ENCODE results near the gene ECHDC3. TPM values are rescaled to one million over a fixed set of nuclear protein-coding genes. Genes with fewer than 3 reads are reported as not detected.

ECHDC3 gene, protein sequence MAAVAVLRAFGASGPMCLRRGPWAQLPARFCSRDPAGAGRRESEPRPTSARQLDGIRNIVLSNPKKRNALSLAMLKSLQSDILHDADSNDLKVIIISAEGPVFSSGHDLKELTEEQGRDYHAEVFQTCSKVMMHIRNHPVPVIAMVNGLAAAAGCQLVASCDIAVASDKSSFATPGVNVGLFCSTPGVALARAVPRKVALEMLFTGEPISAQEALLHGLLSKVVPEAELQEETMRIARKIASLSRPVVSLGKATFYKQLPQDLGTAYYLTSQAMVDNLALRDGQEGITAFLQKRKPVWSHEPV
- polyA plus RNA-seq (ENCODE audit: low read depth in 6 of 6) = 1 to 10 TPM; 1.1 to 2.8 (median 2.0) TPM

DNA sequence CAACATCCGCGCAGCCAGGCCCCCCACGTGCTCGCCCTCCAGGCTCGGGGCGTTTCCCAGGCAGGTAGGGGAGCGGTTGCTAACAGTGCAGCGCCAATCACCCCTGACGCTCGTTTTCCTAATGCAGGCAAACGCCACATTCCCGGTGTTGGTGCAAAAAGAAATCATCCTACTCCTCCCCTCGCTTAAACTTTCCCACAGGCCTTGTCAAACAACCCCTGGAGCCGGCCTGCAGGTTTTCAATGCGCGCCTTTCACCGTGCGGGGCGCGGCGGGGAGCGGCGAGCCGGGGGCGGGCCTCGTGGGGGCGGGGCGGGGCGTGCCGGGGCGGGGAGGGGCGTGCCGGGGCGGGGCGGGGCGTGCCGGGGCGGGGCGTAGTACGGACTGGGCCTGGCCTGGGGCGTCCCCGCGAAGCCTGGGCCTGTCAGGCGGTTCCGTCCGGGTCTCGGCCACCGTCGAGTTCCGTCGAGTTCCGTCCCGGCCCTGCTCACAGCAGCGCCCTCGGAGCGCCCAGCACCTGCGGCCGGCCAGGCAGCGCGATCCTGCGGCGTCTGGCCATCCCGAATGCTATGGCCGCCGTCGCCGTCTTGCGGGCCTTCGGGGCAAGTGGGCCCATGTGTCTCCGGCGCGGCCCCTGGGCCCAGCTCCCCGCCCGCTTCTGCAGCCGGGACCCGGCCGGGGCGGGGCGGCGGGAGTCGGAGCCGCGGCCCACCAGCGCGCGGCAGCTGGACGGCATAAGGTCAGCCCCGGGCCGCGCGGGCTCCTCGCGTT is at the start of gene ECHDC3:
Gene ECHDC3, plus strand, starts transcription at position 374 of the 770 bp plus-strand sequence. Its CDS starts 195 bp downstream, at position 569.
- peak within 1 kb of the TSS; percentile 75 to 90 (median 80) for H3K4me3 Mint-ChIP-seq
- DNase-seq (peak; percentile 66), ATAC-seq (ENCODE audit: low read depth in 2 of 2) (peak; percentile 85 to 88)
- H3K27me3 Mint-ChIP-seq = peaks cover 0 to 7% (median 5%) of the 10 kb centered on the region in 3 donors
- peaks cover 0 to 5% (median 0%) of the 10 kb centered on the region in 7 donors for H3K9me3 Mint-ChIP-seq
- H3K4me1 Mint-ChIP-seq = peaks cover 16 to 22% (median 21%) of the 10 kb centered on the region in 3 donors
- peak within 1 kb of the TSS in 3 of 6 donors; percentile 38 to 88 (median 64) for H3K27ac Mint-ChIP-seq
- H3K36me3 Mint-ChIP-seq = no peaks in the 10 kb centered on the region

DNA sequence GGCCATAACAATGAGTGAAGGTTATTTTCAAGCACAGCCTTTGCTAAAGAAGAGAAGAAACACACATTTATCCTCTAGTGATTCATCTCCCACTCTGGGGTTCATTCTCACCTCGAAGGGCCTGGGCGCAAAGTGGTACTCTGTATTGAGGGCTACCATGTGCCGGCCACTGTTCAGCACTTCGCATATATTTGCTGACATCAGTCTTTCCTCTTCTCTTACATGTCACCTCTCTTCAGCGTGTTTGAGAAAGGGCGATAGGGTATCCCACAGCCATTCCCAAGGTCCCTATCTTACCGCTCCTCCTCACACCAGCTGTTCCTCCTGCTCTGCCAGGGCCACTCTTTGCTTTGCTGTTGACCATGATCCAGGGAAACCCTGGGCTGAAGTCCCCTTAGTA is 48.8 kb upstream of the ECHDC3 start:
- no peak for ATAC-seq (ENCODE audit: low read depth in 2 of 2)
- Mint-ChIP-seq H3K27me3 (no peaks in the 10 kb centered on the region), H3K4me1 (peaks cover 43 to 76% (median 50%) of the 10 kb centered on the region in 3 donors), H3K36me3 (no peaks in the 10 kb centered on the region), H3K27ac (peak overlapping the region in 1 of 6 donors; percentile 42), H3K4me3 (no peak overlapping the region), H3K9me3 (peaks cover 0 to 2% (median 0%) of the 10 kb centered on the region in 7 donors)
- no peak for DNase-seq

DNA sequence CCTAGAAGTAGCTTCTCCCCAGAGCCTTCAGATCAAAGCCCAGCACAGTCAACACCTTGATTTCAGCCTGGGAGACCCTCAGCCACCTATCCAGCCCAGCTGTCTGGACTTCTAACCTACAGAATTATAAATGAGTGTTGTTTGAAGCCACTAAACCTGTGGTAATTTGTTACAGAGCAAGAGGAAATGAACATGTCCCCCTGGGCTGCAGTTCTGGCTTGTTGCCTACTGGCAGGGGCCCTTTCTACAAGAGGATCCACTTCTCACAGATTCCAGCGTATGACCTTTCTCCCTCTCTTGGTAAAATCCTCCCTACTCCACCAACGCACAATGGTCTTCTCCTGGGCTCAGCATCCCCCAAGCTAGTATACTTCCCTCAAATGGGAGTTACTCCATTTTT is 46.4 kb upstream of the ECHDC3 start:
- Mint-ChIP-seq H3K9me3 (peaks cover 0 to 2% (median 0%) of the 10 kb centered on the region in 7 donors), H3K36me3 (no peaks in the 10 kb centered on the region), H3K4me3 (peak overlapping the region in 4 of 8 donors; percentile 19 to 59 (median 20)), H3K27me3 (no peaks in the 10 kb centered on the region), H3K27ac (peak overlapping the region in 4 of 6 donors; percentile 6 to 63 (median 50)), H3K4me1 (peaks cover 56 to 80% (median 60%) of the 10 kb centered on the region in 3 donors)
- ATAC-seq (ENCODE audit: low read depth in 2 of 2) (no peak), DNase-seq (no peak)

DNA sequence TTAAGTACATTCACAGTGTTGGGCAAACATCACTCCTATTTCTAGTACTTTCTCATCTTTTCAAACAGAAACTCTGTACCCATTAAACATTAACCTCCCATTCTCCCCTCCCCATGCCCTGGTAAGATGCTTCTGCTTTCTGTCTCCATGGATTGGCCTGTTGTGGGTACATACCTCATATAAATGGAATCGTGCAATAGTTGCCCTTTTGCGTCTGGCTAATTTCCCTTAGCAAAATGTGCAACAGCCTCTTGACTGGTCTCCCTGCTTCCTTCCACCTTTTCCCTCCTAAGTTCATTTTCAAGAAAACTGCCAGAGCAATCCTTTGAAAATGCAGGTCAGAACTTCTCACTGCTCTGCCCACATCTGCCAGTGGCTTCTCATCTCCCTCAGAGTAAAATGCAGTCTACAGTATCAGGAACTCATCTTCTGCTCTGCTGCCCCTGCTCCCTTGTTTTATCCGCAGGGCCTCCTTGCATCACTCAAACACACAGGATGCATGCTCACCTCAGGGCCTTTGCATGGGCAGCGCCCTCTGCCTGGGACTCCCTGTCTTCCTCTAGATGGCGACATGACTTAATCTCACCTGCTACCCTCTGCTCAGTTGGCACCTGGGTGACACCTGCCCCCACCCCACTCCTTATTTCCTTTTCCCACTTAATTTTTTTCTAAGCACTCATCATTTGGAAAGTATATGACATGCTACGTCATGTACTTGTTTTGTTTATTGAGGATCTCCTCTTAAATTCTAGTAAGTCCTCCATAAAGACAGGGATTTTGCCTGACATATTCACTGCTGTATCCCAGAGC is 44.3 kb upstream of the ECHDC3 start:
- no peak for DNase-seq
- no peaks in the 10 kb centered on the region for H3K27me3 Mint-ChIP-seq
- peaks cover 53 to 81% (median 67%) of the 10 kb centered on the region in 3 donors for H3K4me1 Mint-ChIP-seq
- no peak for ATAC-seq (ENCODE audit: low read depth in 2 of 2)
- H3K9me3 Mint-ChIP-seq = peaks cover 0 to 2% (median 0%) of the 10 kb centered on the region in 7 donors
- no peaks in the 10 kb centered on the region for H3K36me3 Mint-ChIP-seq
- peak overlapping the region in 6 of 8 donors; percentile 2 to 71 (median 25) for H3K4me3 Mint-ChIP-seq
- peak overlapping the region; percentile 28 to 91 (median 80) for H3K27ac Mint-ChIP-seq

DNA sequence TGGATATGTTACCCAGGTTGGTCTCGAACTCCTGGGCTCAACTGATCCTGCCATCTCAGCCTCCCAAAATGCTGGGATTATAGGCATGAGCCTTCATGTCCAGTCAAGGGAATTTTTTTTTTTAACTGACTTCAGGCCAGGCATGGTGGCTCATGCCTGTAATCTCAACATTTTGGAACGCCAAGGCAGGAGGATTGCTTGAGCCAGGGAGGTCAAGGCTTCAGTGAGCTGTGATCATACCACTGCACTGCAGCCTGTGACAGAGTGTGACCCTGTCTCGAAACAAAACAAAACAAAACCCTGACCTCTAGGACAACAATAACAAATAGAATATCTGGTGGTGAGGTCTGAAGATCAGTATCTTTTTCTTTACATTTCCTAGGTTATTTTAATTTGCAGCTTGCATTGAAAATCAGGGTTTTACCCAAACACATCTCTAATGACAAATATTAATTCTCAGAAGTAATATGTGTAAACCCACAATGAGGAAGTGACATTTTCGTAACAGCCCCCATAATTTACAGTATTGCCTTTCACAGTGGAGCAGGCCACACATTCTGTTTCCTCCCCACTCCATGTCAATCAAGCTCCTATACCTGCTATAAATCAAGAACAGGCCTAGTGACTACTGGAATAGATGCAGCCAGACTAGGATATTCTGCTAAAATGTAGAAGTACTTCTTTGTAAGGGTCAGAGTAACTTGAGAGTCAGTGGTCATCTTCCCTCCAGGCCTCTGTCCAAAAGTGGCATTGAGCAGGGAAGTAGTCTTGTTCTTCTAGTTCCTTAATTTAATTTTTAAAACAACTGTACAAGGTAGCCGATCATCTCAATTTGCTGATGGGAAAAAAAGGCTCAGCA is 43.3 kb upstream of the ECHDC3 start:
- Mint-ChIP-seq H3K27me3 (no peaks in the 10 kb centered on the region), H3K4me3 (peak overlapping the region in 7 of 8 donors; percentile 18 to 76 (median 53)), H3K4me1 (peaks cover 53 to 85% (median 62%) of the 10 kb centered on the region in 3 donors), H3K27ac (peak overlapping the region; percentile 73 to 96 (median 88)), H3K9me3 (peaks cover 0 to 2% (median 0%) of the 10 kb centered on the region in 7 donors), H3K36me3 (no peaks in the 10 kb centered on the region)
- DNase-seq = peak; percentile 65
- ATAC-seq (ENCODE audit: low read depth in 2 of 2) = peak; percentile 96 to 98

DNA sequence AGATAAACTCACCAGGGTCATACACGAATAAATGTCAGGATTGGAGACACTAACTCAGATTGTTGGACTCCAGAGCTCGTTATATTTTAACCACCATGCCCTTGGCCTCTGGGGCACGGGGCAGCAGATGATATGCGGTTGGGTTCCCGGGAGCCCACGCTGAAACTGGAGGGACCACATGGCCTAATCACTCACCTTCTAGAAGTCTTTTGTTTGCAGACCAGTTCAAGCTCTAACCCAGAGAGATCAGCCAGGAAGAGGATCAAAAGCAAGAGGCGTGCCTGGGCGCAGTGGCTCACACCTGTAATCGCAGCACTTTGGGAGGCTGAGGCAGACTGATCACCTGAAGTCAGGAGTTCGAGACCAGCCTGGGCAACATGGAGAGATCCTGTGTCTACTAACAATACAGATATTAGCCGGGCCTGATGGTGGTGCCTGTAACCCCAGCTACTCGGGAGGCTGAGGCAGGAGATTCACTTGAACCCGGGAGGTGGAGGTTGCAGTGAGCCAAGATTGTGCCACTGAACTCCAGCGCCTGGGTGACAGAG is 42.6 kb upstream of the ECHDC3 start:
- DNase-seq = no peak
- H3K4me1 Mint-ChIP-seq = peaks cover 53 to 87% (median 62%) of the 10 kb centered on the region in 3 donors
- H3K27ac Mint-ChIP-seq = peak overlapping the region; percentile 73 to 96 (median 88)
- H3K36me3 Mint-ChIP-seq = no peaks in the 10 kb centered on the region
- peaks cover 0 to 2% (median 0%) of the 10 kb centered on the region in 7 donors for H3K9me3 Mint-ChIP-seq
- no peaks in the 10 kb centered on the region for H3K27me3 Mint-ChIP-seq
- ATAC-seq (ENCODE audit: low read depth in 2 of 2) = no peak
- H3K4me3 Mint-ChIP-seq = peak overlapping the region in 7 of 8 donors; percentile 18 to 76 (median 53)

DNA sequence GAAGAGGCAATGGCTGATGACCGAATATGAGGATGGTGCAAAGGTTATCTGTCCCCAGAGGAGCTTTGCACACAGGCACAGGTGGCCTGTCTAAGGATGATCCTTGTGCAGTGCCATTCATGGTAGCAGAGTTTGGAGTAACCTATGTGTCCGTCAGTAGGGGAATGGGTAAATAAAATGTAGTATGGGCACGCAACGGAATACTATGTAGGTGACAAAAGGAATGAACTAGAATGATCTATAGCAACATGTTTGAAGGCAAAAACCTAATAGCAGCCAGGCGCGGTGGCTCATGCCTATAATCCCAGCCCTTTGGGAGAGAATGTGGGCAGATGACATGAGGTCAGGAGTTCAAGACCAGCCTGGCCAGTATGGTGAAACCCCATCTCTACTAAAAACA is 41.6 kb upstream of the ECHDC3 start:
- no peak for ATAC-seq (ENCODE audit: low read depth in 2 of 2)
- Mint-ChIP-seq H3K9me3 (peaks cover 0 to 2% (median 0%) of the 10 kb centered on the region in 7 donors), H3K27ac (peak overlapping the region in 2 of 6 donors; percentile 75 to 92), H3K36me3 (no peaks in the 10 kb centered on the region), H3K4me3 (peak overlapping the region in 1 of 8 donors; percentile 30), H3K4me1 (peaks cover 49 to 81% (median 66%) of the 10 kb centered on the region in 3 donors), H3K27me3 (no peaks in the 10 kb centered on the region)
- no peak for DNase-seq

DNA sequence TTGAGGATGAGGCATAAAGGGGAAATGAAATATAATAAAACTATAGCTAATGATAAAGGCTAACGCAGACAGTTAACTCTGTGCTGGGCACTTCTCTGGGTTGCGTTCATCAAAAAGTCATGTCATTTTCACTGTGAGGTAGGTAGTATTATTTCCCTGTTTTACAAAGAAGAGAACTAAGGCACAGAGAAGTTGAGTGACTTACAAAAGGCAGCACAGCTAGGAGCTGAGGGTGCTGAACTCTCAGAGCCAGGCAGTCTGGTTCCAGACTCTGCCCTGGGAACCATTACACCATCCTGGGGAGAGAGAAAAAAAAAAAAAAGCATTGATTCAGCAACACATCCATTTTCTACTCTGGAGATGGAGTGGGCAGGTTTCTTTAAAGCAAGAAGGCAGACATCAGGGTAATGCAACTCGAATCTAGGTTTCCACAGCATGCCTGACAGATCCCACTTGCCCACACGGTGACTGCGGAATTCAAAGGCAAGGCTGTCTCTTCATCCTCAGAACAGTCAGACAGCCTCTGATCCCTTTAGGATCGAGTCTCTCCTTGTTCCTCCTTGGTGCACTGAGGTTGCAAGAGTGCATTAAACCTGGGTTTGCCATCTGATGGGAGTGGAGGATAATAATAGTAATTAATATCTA is 40.6 kb upstream of the ECHDC3 start:
- Mint-ChIP-seq H3K9me3 (peaks cover 0 to 2% (median 0%) of the 10 kb centered on the region in 7 donors), H3K4me3 (no peak overlapping the region), H3K27ac (peak overlapping the region in 2 of 6 donors; percentile 26 to 60), H3K36me3 (no peaks in the 10 kb centered on the region), H3K27me3 (no peaks in the 10 kb centered on the region), H3K4me1 (peaks cover 39 to 77% (median 63%) of the 10 kb centered on the region in 3 donors)
- ATAC-seq (ENCODE audit: low read depth in 2 of 2) = no peak
- DNase-seq = no peak

DNA sequence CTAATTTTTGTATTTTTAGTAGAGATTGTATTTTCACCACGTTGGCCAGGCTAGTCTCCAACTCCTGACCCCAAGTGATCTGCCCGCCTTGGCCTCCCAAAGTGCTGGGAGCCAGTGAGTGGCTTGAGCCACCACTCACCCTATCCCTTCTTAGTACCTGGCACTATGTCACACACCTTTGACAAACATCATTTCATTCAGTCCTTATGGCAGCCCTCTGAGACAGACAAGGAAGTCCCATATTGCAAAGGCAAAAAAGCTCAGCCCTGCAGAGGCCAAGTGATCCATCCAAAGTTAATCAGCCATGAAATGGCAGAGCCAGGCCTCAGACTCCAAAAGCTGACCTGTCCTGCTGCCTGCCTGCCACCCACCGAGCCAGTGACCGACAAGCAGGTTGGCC is 39.9 kb upstream of the ECHDC3 start:
- no peak overlapping the region for H3K4me3 Mint-ChIP-seq

DNA sequence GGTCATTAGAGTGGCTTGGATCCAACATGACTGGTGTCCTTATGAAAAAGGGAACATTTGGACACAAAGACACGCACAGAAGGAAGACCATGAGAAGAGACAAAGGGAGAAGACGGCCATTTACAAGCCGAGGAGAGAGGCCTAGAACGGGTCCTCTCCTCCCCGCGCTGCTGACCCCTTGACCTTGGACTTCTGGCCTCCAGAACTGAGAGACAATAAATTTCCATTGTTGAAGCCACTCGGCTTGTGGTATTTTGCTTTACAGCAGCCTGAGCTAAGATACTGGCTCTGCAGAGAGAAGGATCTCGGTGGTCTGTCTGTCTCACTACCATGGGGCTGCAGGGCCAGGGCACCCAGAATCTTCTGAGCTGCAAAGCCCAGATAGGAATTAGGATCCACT is 38.1 kb upstream of the ECHDC3 start:
- H3K4me1 Mint-ChIP-seq = peaks cover 27 to 56% (median 51%) of the 10 kb centered on the region in 3 donors
- H3K36me3 Mint-ChIP-seq = no peaks in the 10 kb centered on the region
- DNase-seq = no peak
- no peak overlapping the region for H3K4me3 Mint-ChIP-seq
- no peaks in the 10 kb centered on the region for H3K9me3 Mint-ChIP-seq
- peak overlapping the region in 1 of 6 donors; percentile 44 for H3K27ac Mint-ChIP-seq
- no peaks in the 10 kb centered on the region for H3K27me3 Mint-ChIP-seq
- ATAC-seq (ENCODE audit: low read depth in 2 of 2) = no peak

More for the DNA sequence above, 39.9 kb upstream of the ECHDC3 start:
- Mint-ChIP-seq H3K4me1 (peaks cover 33 to 71% (median 56%) of the 10 kb centered on the region in 3 donors), H3K36me3 (no peaks in the 10 kb centered on the region), H3K27ac (peak overlapping the region in 3 of 6 donors; percentile 33 to 75 (median 60)), H3K9me3 (peaks cover 0 to 2% (median 0%) of the 10 kb centered on the region in 7 donors), H3K27me3 (no peaks in the 10 kb centered on the region)
- ATAC-seq (ENCODE audit: low read depth in 2 of 2) (no peak), DNase-seq (no peak)

DNA sequence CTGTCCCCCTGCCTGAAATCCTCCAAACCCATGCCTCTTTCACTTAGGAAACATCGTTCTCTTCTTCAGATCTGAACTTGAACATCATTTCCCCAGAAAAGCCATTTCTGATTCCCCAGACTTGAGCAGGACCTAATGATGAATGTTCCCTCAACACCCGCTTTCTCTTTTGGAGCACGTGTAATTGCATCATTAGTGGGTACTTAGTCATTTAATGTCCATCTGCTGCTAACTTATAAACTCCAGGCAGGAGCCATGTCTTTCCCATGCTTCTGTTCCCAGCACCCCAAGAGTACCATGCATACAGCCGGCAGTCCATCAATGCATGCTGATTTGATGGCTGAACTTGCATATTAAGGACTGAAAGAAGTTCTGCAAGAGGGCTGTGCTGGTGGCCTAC is 36.5 kb upstream of the ECHDC3 start:
- no peak overlapping the region for H3K4me3 Mint-ChIP-seq
- no peak for ATAC-seq (ENCODE audit: low read depth in 2 of 2)
- H3K27me3 Mint-ChIP-seq = no peaks in the 10 kb centered on the region
- H3K27ac Mint-ChIP-seq = no peak overlapping the region
- H3K9me3 Mint-ChIP-seq = no peaks in the 10 kb centered on the region
- DNase-seq = no peak
- H3K4me1 Mint-ChIP-seq = peaks cover 19 to 55% (median 45%) of the 10 kb centered on the region in 3 donors
- no peaks in the 10 kb centered on the region for H3K36me3 Mint-ChIP-seq
